GM19043 (cell line): ENCODE data around the gene EIF2AK2.
"Not testable (repeated sequence)": the region's sequence is repeated elsewhere in the genome, so short reads cannot be mapped to it uniquely, and the experiment has no call there.

Experiments used
- ATAC-seq: cut with Tn5 transposase; IDR thresholded peaks from one replicate; pipeline ENCODE4 v1.9.1; 2021; ENCODE audit warnings: low read depth; ENCODE audit not compliant: unreplicated experiment

EIF2AK2 gene

DNA sequence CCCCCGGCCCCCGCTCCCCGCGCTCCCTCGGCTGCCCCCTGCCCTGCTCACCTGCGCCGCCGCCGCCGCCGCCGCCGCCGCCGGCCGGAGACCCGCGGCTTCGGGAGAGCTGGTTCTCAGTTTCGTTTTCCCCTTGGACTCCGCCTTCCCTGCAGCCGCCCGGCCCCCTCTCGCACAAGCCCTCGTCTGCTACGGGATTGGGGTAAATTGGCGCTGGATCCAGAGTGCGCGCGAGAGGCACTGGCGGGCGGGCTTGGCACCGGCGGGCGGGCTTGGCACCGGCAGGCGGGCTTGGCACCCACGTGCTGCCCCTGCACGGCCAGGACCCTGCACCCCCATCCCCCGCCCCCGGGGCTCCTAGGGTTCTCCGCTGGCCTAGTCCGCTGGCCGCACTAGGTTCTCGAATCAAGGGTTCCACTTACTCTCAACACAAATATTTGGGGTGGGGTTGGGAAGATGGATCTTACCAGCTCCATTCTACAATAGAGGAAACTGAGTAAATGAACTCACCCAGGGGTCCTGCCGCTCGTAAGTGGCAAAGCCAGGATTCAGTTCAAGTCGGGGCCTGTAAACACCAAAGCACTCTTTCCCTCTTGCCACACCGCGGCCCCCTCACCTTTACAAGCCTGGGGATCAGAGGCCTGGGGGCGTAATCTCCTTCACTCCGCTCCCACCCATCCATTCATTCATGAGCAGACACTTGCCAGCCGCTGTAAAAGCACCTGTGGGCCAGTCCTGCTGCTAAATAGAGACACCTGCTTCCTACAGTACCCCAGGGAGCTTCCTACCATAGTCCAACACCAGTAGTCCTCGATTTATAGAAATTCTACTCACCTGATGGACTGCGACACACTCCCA, at the start of gene EIF2AK2:
Gene EIF2AK2, minus strand, starts transcription at position 124 of the 858 bp plus-strand sequence. CDS start 9,174 bp downstream, outside the sequence.
- ATAC-seq, result peak; percentile 86

GRCh38 chr2:37205689-37206341, 49.0 kb upstream of the EIF2AK2 start:
- ATAC-seq, result no peak

DNA sequence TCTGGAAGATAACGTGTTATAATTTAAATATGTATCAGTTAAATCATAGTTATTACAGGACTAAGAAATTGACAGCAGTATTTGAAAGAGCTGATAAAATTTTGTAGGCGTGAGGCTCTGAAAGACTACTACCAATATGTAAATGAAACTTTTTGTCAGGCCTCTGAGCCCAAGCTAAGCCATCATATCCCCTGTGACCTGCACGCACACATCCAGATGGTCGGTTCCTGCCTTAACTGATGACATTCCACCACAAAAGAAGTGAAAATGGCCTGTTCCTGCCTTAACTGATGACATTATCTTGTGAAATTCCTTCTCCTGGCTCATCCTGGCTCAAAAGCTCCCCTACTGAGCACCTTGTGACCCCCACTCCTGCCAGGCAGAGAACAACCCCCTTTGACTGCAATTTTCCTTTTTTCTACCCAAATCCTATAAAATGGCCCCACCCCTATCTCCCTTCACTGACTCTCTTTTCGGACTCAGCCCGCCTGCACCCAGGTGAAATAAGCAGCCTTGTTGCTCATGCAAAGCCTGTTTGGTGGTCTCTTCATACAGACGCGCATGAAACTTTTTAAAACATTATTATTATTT, 48.4 kb upstream of the EIF2AK2 start:
- not testable (repeated sequence) for ATAC-seq

DNA sequence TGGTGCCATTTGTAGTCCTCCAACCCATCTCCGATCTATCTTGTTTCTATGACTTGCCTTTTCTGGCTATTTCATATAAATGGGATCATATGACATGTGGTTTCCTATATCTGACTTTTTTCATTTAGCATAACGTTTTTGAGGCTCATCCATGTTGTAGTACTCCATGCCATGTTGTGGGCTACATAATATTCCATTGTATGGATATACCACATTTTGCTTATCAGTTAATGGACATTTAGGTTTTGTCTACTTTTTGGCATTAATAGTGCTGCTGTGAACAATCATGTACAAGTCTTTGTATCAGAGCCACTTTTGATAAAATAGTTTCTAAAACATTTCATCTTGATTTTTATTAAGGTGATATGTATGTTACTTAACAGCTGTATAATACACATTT, 46.9 kb upstream of the EIF2AK2 start:
- ATAC-seq, result no peak

GRCh38 chr2:37201766-37202165, 45.0 kb upstream of the EIF2AK2 start:
- ATAC-seq, result no peak

GRCh38 chr2:37201208-37201607, 44.4 kb upstream of the EIF2AK2 start:
- ATAC-seq, result no peak

GRCh38 chr2:37198681-37199065, 41.9 kb upstream of the EIF2AK2 start:
- ATAC-seq, result no peak

GRCh38 chr2:37196320-37197195, 39.8 kb upstream of the EIF2AK2 start, which contains the start of gene CEBPZOS:
CEBPZOS (plus strand) TSS chr2:37196496; CDS start chr2:37199705, 3,209 bp downstream.
- ATAC-seq, result peak; percentile 78

DNA sequence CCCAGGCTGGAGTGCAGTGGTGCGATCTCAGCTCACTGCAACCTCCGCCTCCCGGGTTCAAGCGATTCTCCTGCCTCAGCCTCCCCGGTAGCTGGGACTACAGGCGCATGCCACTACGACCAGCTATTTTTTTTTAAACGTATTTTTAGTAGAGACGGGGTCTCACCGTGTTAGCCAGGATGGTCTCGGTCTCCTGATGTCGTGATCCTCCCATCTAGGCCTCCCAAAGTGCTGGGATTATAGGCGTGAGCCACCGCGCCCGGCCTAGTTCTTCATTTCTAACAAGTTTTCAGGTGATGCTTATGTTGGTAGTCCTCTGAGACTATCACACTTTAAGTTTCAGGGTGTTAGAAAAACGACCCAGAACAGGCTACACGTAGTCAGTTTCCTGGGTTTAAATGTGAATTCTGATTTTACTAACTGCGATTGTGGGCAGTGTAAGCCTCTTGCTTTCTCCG, 39.1 kb upstream of the EIF2AK2 start:
- ATAC-seq, result not testable (repeated sequence)

DNA sequence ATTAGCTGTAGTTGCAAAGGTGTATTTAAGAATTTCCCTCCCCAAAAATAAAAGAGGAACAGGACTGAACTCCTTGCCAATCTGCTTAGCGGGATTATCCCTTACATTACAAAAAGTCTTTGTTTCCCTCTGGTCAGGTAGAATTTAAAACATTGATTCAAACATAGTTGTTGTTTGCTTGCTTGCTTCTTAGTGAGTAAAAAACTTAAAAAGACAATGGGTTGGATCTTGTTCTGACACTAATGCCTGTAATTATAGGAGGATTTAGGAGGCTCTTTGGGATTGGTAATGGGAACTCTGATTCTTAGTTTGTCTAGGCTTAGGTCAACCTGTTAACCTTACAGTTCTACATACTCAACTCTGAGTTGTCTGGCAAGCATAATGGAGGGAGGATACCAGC, 35.8 kb upstream of the EIF2AK2 start:
- no peak for ATAC-seq

DNA sequence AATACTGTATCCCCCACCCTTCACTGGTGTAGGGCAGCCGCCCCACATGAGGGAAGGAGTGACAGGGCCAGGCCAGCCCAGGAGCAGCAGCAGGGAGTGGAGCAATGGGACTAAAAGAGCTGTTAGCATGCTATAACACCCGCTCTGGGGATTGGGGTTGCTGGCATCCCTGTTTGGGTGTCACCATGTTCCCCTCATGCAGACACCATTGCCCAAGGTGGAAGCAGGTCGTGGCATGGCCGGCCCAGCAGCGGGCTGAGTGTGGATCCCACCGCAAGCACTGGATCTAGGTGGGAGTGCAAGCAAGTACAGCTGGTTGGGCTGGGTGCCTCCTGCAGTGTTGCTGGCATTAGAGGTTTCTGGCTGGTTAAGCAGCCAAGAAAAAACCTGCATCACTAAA, 35.0 kb upstream of the EIF2AK2 start:
- no peak for ATAC-seq

DNA sequence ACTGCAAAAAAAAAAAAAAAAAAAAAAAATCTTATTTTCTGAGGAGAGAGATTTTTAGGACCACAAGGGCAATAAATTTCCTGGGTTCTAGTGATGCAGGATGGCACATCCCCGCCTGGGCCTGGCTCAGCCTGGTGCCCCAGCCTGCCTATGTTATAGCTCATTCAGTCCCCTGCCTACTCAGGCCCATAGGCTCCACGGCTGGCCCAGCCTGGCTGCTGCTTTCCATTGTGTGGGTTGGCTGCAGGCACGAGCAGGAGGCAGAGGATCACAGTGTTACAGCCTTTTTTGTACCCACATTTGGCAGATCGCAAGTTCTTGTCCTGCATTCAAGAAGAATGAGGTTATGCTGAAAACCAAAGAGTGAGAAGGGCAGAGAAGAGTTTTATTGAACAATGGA, 34.5 kb upstream of the EIF2AK2 start:
- ATAC-seq, result no peak

DNA sequence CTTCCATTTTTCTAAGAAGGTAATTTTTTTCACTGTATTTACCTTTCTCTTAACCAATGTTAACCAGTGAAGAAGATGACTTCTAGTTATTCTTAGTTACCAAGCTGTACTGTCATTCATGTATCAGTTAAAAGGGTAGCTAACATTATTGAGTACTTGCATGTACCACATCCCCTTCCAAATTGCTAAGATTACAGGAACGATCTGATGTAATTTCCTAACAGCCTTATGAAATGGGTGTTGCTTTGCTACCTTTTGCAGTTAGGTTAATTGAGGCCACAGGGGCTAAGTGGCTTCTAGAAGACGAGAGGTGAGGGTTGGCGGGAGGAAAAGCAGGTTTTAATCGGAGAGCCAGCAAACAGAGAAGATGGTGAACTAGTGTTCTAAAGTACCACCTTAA, 33.5 kb upstream of the EIF2AK2 start:
- ATAC-seq, result no peak

GRCh38 chr2:37189452-37190153, 32.8 kb upstream of the EIF2AK2 start:
- no peak for ATAC-seq

DNA sequence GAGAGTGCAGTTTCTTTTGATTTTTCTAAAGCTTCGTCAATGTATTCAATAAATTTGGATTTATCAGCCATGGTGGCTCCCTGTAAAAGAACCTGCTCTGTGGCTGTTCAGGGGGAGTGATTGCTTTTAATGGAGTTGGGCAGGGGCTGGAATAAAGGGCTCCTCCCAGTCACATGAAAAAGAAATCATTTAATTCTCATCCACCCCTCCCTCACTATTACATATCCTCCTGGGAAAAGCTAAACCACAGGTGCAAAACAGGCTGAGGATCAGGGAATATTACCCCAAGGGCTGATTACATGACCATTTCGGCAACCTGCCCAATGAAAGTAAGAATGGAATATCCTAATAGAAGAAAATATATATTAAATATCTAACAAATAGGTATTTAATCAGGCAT, 31.8 kb upstream of the EIF2AK2 start, which contains the start of gene SULT6B1:
Gene SULT6B1, minus strand, starts transcription at position 101 of the 400 bp plus-strand sequence. Its CDS starts 30 bp downstream, at position 71.
- ATAC-seq, result no peak

DNA sequence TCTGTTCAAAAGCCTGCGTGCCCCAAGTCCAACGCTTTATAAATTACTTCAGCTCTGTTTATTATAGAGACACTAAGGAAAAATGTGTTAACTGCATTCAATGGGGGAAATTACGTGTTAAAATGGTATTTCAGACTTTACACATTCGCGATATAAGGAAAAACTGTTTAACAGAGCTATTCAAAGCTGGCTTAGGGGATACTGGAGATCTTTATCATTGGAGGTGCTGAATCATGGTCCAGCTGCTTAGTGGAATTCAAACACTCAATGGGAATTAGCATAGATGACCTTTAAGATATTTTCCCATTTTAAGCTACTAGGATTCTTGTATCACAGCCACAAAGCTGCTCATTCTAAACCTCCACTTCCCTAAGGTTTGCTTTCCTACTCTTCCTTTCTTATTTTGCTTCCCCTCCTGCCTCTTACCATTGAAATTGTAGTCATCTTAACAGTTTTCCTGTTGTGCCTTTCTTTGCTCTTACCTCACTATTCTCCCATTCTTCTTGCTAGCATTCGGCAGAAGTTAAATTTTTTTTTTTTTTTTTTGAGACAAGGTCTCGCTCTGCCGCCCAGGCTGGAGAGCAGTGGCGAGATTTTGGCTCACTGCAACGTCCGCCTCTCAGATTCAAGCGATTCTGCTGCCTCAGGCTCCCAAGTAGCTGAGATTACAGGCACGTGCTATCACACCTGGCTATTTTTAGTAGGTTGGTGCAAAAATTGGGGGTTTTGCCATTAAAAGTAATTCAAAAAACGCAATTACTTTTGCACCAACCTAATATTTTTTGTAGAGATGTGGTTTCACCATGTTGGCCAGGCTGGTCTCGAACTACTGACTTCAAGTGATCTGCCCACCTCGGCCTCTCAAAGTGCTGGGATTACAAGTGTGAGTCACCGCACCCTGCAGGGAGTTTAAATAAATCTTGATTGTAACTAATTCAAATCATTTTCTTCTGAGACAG, 25.2 kb upstream of the EIF2AK2 start:
- no peak for ATAC-seq

- no peak for ATAC-seq
Measured at GRCh38 chr2:37180640-37181039, 23.9 kb upstream of the EIF2AK2 start.

- ATAC-seq, result no peak
Measured at GRCh38 chr2:37180006-37180639, 23.3 kb upstream of the EIF2AK2 start.
